ENCODE results near the gene OSGIN1.

OSGIN1 gene

GRCh38 chr16:83952940-83953795 is at the start of gene OSGIN1:
TSS of gene OSGIN1 (plus strand) at chr16:83953240. CDS start at chr16:83957672, 4,432 bp downstream.
- TF ChIP-seq CTCF (IDR thresholded peaks at IDR 0.05; ENCODE audit: low read depth, low read length), result no peak
- DNase-seq (ENCODE audit: extremely low read depth, low read depth), result peak; percentile 89

GRCh38 chr16:83903751-83904150 is 49.3 kb upstream of the OSGIN1 start:
- no peak for DNase-seq (ENCODE audit: extremely low read depth, low read depth)
- TF ChIP-seq CTCF (IDR thresholded peaks at IDR 0.05; ENCODE audit: low read depth, low read length), result no peak

GRCh38 chr16:83906683-83907082 is 46.4 kb upstream of the OSGIN1 start:
- no peak for TF ChIP-seq CTCF (IDR thresholded peaks at IDR 0.05; ENCODE audit: low read depth, low read length)
- no peak for DNase-seq (ENCODE audit: extremely low read depth, low read depth)

GRCh38 chr16:83907111-83907510 is 45.9 kb upstream of the OSGIN1 start:
- no peak for DNase-seq (ENCODE audit: extremely low read depth, low read depth)
- no peak for TF ChIP-seq CTCF (IDR thresholded peaks at IDR 0.05; ENCODE audit: low read depth, low read length)

- no peak for TF ChIP-seq CTCF (IDR thresholded peaks at IDR 0.05; ENCODE audit: low read depth, low read length)
- DNase-seq (ENCODE audit: extremely low read depth, low read depth), result no peak
These were observed 45.3 kb upstream of the OSGIN1 start for GRCh38 chr16:83907631-83908250.

GRCh38 chr16:83908798-83909197 is 44.2 kb upstream of the OSGIN1 start:
- TF ChIP-seq CTCF (IDR thresholded peaks at IDR 0.05; ENCODE audit: low read depth, low read length), result no peak
- DNase-seq (ENCODE audit: extremely low read depth, low read depth), result no peak

GRCh38 chr16:83911290-83911689 is 41.8 kb upstream of the OSGIN1 start:
- DNase-seq (ENCODE audit: extremely low read depth, low read depth), result no peak
- no peak for TF ChIP-seq CTCF (IDR thresholded peaks at IDR 0.05; ENCODE audit: low read depth, low read length)
